HG02870 (cell line): ENCODE results near the gene SLC35D1.
"Not testable (repeated sequence)": the region's sequence is repeated elsewhere in the genome, so short reads cannot be mapped to it uniquely, and the experiment has no call there.

Experiments
- ATAC-seq: cut with Tn5 transposase; IDR thresholded peaks from one replicate; pipeline ENCODE4 v1.9.1; 2021; ENCODE audit warnings: mild to moderate bottlenecking, moderate library complexity; ENCODE audit not compliant: unreplicated experiment

SLC35D1 gene

GRCh38 chr1:67053785-67054772 is at the start of gene SLC35D1:
TSS of gene SLC35D1 (minus strand) at chr1:67054148. CDS start at chr1:67054013, 135 bp downstream.
- peak; percentile 65 for ATAC-seq

- no peak for ATAC-seq
Measured at GRCh38 chr1:67103548-67103947, 49.6 kb upstream of the SLC35D1 start.

GRCh38 chr1:67100833-67101232 is 46.9 kb upstream of the SLC35D1 start:
- no peak for ATAC-seq

- ATAC-seq, result no peak
Measured at GRCh38 chr1:67097305-67097704, 43.4 kb upstream of the SLC35D1 start.

- ATAC-seq, result no peak
Measured at GRCh38 chr1:67094191-67094590, 40.2 kb upstream of the SLC35D1 start.

GRCh38 chr1:67089685-67090208 is 35.8 kb upstream of the SLC35D1 start:
- ATAC-seq, result no peak

GRCh38 chr1:67088440-67088839 is 34.5 kb upstream of the SLC35D1 start:
- no peak for ATAC-seq

- ATAC-seq, result no peak
Measured at GRCh38 chr1:67085326-67085725, 31.4 kb upstream of the SLC35D1 start.

GRCh38 chr1:67084765-67085318 is 30.9 kb upstream of the SLC35D1 start:
- ATAC-seq, result no peak

GRCh38 chr1:67078291-67078690 is 24.3 kb upstream of the SLC35D1 start:
- no peak for ATAC-seq

- no peak for ATAC-seq
Measured at GRCh38 chr1:67077593-67077992, 23.6 kb upstream of the SLC35D1 start.

GRCh38 chr1:67072749-67073148 is 18.8 kb upstream of the SLC35D1 start:
- ATAC-seq, result no peak

GRCh38 chr1:67067655-67068054 is 13.7 kb upstream of the SLC35D1 start:
- ATAC-seq, result not testable (repeated sequence)

GRCh38 chr1:67062412-67062811 is 8.5 kb upstream of the SLC35D1 start:
- ATAC-seq, result no peak

- no peak for ATAC-seq
Measured at GRCh38 chr1:67061266-67061665, 7.3 kb upstream of the SLC35D1 start.

- no peak for ATAC-seq
Measured at GRCh38 chr1:67060811-67061218, 6.9 kb upstream of the SLC35D1 start.

GRCh38 chr1:67059346-67059745 is 5.4 kb upstream of the SLC35D1 start:
- ATAC-seq, result no peak

GRCh38 chr1:67058761-67059160 is 4.8 kb upstream of the SLC35D1 start:
- no peak for ATAC-seq

- no peak for ATAC-seq
Measured at GRCh38 chr1:67058242-67058641, 4.3 kb upstream of the SLC35D1 start.

- ATAC-seq, result peak; percentile 35
Measured at GRCh38 chr1:67053535-67053784, 488 bp downstream of the SLC35D1 start.

- peak; percentile 8 for ATAC-seq
Measured at GRCh38 chr1:67052741-67053534, 1.0 kb downstream of the SLC35D1 start.
